ENCODE results near the gene SLC2A9.

SLC2A9 gene

GRCh38 chr4:10006601-10007435, 14.5 kb downstream of the SLC2A9 start:
- no peak for TF ChIP-seq CTCF (IDR thresholded peaks at IDR 0.05; ENCODE audit: insufficient read depth, missing control alignments)
- no peak for FAIRE-seq
- DNase-seq (ENCODE audit: insufficient read length, low spot score), result no peak

GRCh38 chr4:10006231-10006600, 15.1 kb downstream of the SLC2A9 start:
- no peak for TF ChIP-seq CTCF (IDR thresholded peaks at IDR 0.05; ENCODE audit: insufficient read depth, missing control alignments)
- DNase-seq (ENCODE audit: insufficient read length, low spot score) (no peak), FAIRE-seq (no peak)

- DNase-seq (ENCODE audit: insufficient read length, low spot score), result no peak
- no peak for FAIRE-seq
- no peak for TF ChIP-seq CTCF (IDR thresholded peaks at IDR 0.05; ENCODE audit: insufficient read depth, missing control alignments)
These were observed 15.7 kb downstream of the SLC2A9 start for GRCh38 chr4:10005632-10006031.

GRCh38 chr4:10003666-10004065, 17.6 kb downstream of the SLC2A9 start:
- no peak for TF ChIP-seq CTCF (IDR thresholded peaks at IDR 0.05; ENCODE audit: insufficient read depth, missing control alignments)
- no peak for FAIRE-seq
- DNase-seq (ENCODE audit: insufficient read length, low spot score), result no peak

GRCh38 chr4:10002278-10002677, 19.0 kb downstream of the SLC2A9 start:
- TF ChIP-seq CTCF (IDR thresholded peaks at IDR 0.05; ENCODE audit: insufficient read depth, missing control alignments), result no peak
- no peak for DNase-seq (ENCODE audit: insufficient read length, low spot score)
- FAIRE-seq, result no peak

- no peak for TF ChIP-seq CTCF (IDR thresholded peaks at IDR 0.05; ENCODE audit: insufficient read depth, missing control alignments)
- FAIRE-seq (no peak), DNase-seq (ENCODE audit: insufficient read length, low spot score) (no peak)
These were observed 19.5 kb downstream of the SLC2A9 start for GRCh38 chr4:10001757-10002156.

- TF ChIP-seq CTCF (IDR thresholded peaks at IDR 0.05; ENCODE audit: insufficient read depth, missing control alignments), result no peak
- no peak for FAIRE-seq
- DNase-seq (ENCODE audit: insufficient read length, low spot score), result no peak
These were observed 21.2 kb downstream of the SLC2A9 start for GRCh38 chr4:9999956-10000561.
